Measurements from ENCODE around the gene TMPRSS9.

DNA sequence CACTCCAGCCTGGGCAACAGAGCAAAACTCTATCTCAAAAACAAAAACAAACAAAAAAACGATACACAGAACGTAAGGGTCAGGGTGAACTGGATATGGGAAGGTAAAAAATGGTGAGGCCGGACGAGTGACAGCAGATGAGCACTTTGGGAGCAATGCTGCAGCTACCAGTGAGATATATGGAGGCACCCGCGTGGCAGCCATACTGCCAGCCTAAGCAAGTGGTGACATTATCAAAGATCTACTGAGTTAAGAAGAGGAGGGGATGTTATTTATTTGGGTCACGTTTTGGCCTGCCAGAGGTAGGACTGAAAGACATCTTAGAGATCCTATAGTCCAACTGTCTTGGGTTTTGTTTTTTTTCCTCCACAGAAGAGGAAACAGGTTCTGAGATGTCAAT lies 53.1 kb downstream of the TMPRSS9 start:
- TF ChIP-seq, protein P1, sequence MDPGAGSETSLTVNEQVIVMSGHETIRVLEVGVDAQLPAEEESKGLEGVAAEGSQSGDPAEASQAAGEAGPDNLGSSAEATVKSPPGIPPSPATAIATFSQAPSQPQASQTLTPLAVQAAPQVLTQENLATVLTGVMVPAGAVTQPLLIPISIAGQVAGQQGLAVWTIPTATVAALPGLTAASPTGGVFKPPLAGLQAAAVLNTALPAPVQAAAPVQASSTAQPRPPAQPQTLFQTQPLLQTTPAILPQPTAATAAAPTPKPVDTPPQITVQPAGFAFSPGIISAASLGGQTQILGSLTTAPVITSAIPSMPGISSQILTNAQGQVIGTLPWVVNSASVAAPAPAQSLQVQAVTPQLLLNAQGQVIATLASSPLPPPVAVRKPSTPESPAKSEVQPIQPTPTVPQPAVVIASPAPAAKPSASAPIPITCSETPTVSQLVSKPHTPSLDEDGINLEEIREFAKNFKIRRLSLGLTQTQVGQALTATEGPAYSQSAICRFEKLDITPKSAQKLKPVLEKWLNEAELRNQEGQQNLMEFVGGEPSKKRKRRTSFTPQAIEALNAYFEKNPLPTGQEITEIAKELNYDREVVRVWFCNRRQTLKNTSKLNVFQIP (CRISPR knock-in tag; IDR thresholded peaks at IDR 0.05; ENCODE audit: borderline replicate concordance, low read depth): no peak
- TF ChIP-seq TOX (CRISPR knock-in tag; IDR thresholded peaks at IDR 0.05; ENCODE audit: borderline replicate concordance): no peak
- no peak for TF ChIP-seq ZFP30 (CRISPR knock-in tag; IDR thresholded peaks at IDR 0.05)
- no peak for TF ChIP-seq RARB (CRISPR knock-in tag; IDR thresholded peaks at IDR 0.05)
- TF ChIP-seq ZNF8 (CRISPR knock-in tag; IDR thresholded peaks at IDR 0.05): no peak
- TF ChIP-seq TCF4 (CRISPR knock-in tag; IDR thresholded peaks at IDR 0.05; ENCODE audit: borderline replicate concordance): no peak

Data from SK-N-SH treated with all-trans-retinoic acid at 6 μM for 48 hours (cell line).